Heart left ventricle (tissue), 13 donors: ENCODE data around the gene ANKRD45.
"Not testable (repeated sequence)": the region's sequence is repeated elsewhere in the genome, so short reads cannot be mapped to it uniquely, and the experiment has no call there.

Experiments
- POLR2A ChIP-seq, 2 donors: fragments of 450-650 bp; IDR thresholded peaks; one replicate each; pipeline ENCODE4 v1.6.1; 2017; ENCODE audit warnings: antibody characterized with exemption in 2 of 2, mild to moderate bottlenecking in 2 of 2, moderate library complexity in 2 of 2
- TF ChIP-seq, protein P1 (sequence below), 12 donors: fragments of 200-600 bp; sonication (generic) in 4 of 12; IDR thresholded peaks; one replicate each; pipeline versions ENCODE4 v1.5.0 to v1.8.0; 2018 to 2022; ENCODE audit warnings: antibody characterized with exemption in 12 of 12, mild to moderate bottlenecking in 5 of 12
- donor health status: ischemic (EF 13 %, LVEDD 7.1; RV severe dilation, severe dysfunction).
- donor health status: DM: no; HTN: yes; CAD: no.
- donor health status: DM: no; HTN: no; CAD: no.
- donor health status: ischemic (EF 25% LVEDD 6.9; RV normal size, moderate dysfunction).
- donor health status: ischemic (EF 25% LVEDD 5.7; RV mildly dilated, moderate dysfunction).
- donor health status: ischemic (EF 35%, LVEDD 5.7; RV mildly dilated, moderate dysfunction).
- donor health status: nonischemic (EF 11% LVEDD 7.7; RV severe dilation, severe dysfunction).
- donor health status: DM: yes; HTN: yes; CAD: no.
- donor health status: PGD.
- donor health status: ischemic (EF 29% LVEDD 5.4; RV normal size, mild dysfunction).
- donor health status: nonischemic (EF 23%, LVEDD 6.1; RV moderate dilation, normal function).

GRCh38 chr1:173685121-173685520, 15.5 kb upstream of the ANKRD45 start:
- TF ChIP-seq, protein P1, sequence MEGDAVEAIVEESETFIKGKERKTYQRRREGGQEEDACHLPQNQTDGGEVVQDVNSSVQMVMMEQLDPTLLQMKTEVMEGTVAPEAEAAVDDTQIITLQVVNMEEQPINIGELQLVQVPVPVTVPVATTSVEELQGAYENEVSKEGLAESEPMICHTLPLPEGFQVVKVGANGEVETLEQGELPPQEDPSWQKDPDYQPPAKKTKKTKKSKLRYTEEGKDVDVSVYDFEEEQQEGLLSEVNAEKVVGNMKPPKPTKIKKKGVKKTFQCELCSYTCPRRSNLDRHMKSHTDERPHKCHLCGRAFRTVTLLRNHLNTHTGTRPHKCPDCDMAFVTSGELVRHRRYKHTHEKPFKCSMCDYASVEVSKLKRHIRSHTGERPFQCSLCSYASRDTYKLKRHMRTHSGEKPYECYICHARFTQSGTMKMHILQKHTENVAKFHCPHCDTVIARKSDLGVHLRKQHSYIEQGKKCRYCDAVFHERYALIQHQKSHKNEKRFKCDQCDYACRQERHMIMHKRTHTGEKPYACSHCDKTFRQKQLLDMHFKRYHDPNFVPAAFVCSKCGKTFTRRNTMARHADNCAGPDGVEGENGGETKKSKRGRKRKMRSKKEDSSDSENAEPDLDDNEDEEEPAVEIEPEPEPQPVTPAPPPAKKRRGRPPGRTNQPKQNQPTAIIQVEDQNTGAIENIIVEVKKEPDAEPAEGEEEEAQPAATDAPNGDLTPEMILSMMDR (IDR thresholded peaks at IDR 0.05): not testable (repeated sequence)
- not testable (repeated sequence) for TF ChIP-seq POLR2A (IDR thresholded peaks at IDR 0.05)
